ENCODE results near the gene RAP1GAP2. TPM values are rescaled to one million over a fixed set of nuclear protein-coding genes. Genes with fewer than 3 reads are reported as not detected.
"Not testable (repeated sequence)": the region's sequence is repeated elsewhere in the genome, so short reads cannot be mapped to it uniquely, and the experiment has no call there.

RAP1GAP2 gene
- total RNA-seq, 2 experiments from 2014 or later, result 0.64 to 0.86 TPM

GRCh38 chr17:2996810-2997670, 200.8 kb downstream of the RAP1GAP2 start:
- ChIA-PET CTCF (no interaction called here), POLR2A (no interaction called here)
- intact Hi-C loops (cut with DNase I, micrococcal nuclease), result no loop called here
- no peak overlapping the region for H3K4me3 Mint-ChIP-seq
- H3K27ac Mint-ChIP-seq, result no peak overlapping the region
- ATAC-seq, result no peak
- no peaks in the 10 kb centered on the region for H3K9me3 Mint-ChIP-seq (ENCODE audit: low read depth)
- no peak for DNase-seq
- no peaks in the 10 kb centered on the region for H3K36me3 Mint-ChIP-seq (ENCODE audit: low read depth)
- no peaks in the 10 kb centered on the region for H3K27me3 Mint-ChIP-seq
- no peaks in the 10 kb centered on the region for H3K4me1 Mint-ChIP-seq

- H3K27ac Mint-ChIP-seq; H3K27me3 Mint-ChIP-seq; POLR2A ChIA-PET; ATAC-seq; intact Hi-C loops (cut with DNase I, micrococcal nuclease); H3K9me3 Mint-ChIP-seq (ENCODE audit: low read depth); H3K4me3 Mint-ChIP-seq; DNase-seq; H3K36me3 Mint-ChIP-seq (ENCODE audit: low read depth); CTCF ChIA-PET: not testable (repeated sequence)
- peaks cover 11% of the 10 kb centered on the region for H3K4me1 Mint-ChIP-seq
Observed at GRCh38 chr17:2998469-2998901, 202.2 kb downstream of the RAP1GAP2 start.

- H3K4me3 Mint-ChIP-seq, result no peak overlapping the region
- peak overlapping the region; percentile 9 for H3K27ac Mint-ChIP-seq
- CTCF ChIA-PET, result interaction anchor here (1.1 kb wide), 1 partner anchor 188 kb away, joined by 3 read pairs; no protein-coding TSS in a partner anchor
- peaks cover 25% of the 10 kb centered on the region for H3K4me1 Mint-ChIP-seq
- no peaks in the 10 kb centered on the region for H3K36me3 Mint-ChIP-seq (ENCODE audit: low read depth)
- H3K9me3 Mint-ChIP-seq (ENCODE audit: low read depth), result no peaks in the 10 kb centered on the region
- ATAC-seq (no peak), DNase-seq (no peak)
- POLR2A ChIA-PET, result no interaction called here
- H3K27me3 Mint-ChIP-seq, result no peaks in the 10 kb centered on the region
- intact Hi-C loops (cut with DNase I, micrococcal nuclease), result no loop called here
Observed at GRCh38 chr17:3002538-3003295, 206.5 kb downstream of the RAP1GAP2 start.

- intact Hi-C loops (cut with DNase I, micrococcal nuclease), result no loop called here
- H3K27ac Mint-ChIP-seq, result peak overlapping the region; percentile 42
- no peak for DNase-seq
- H3K36me3 Mint-ChIP-seq (ENCODE audit: low read depth), result no peaks in the 10 kb centered on the region
- no peaks in the 10 kb centered on the region for H3K27me3 Mint-ChIP-seq
- no peak for ATAC-seq
- H3K9me3 Mint-ChIP-seq (ENCODE audit: low read depth), result no peaks in the 10 kb centered on the region
- ChIA-PET POLR2A (no interaction called here), CTCF (interaction anchor here (0.6 to 1.1 kb wide), 3 partner anchors 155 to 189 kb away, joined by 3 to 4 read pairs (median 3); no protein-coding TSS in a partner anchor)
- H3K4me1 Mint-ChIP-seq, result peaks cover 25% of the 10 kb centered on the region
- peak overlapping the region; percentile 40 for H3K4me3 Mint-ChIP-seq
Observed at GRCh38 chr17:3003296-3004149, 207.3 kb downstream of the RAP1GAP2 start.

- intact Hi-C loops (cut with DNase I, micrococcal nuclease), result no loop called here
- DNase-seq, result peak; percentile 81
- ChIA-PET POLR2A (no interaction called here), CTCF (interaction anchor here (0.6 to 1.1 kb wide), 2 partner anchors 156 to 176 kb away, joined by 3 to 4 read pairs; no protein-coding TSS in a partner anchor)
- Mint-ChIP-seq H3K27me3 (no peaks in the 10 kb centered on the region), H3K4me3 (peak overlapping the region; percentile 40), H3K27ac (peak overlapping the region; percentile 42), H3K36me3 (ENCODE audit: low read depth) (no peaks in the 10 kb centered on the region), H3K9me3 (ENCODE audit: low read depth) (no peaks in the 10 kb centered on the region), H3K4me1 (peaks cover 25% of the 10 kb centered on the region)
- ATAC-seq, result peak; percentile 77
Observed at GRCh38 chr17:3004150-3004801, 208.0 kb downstream of the RAP1GAP2 start.

- CTCF ChIA-PET, result no interaction called here
- Mint-ChIP-seq H3K36me3 (ENCODE audit: low read depth) (no peaks in the 10 kb centered on the region), H3K4me1 (peaks cover 25% of the 10 kb centered on the region), H3K4me3 (no peak overlapping the region), H3K27ac (no peak overlapping the region), H3K9me3 (ENCODE audit: low read depth) (no peaks in the 10 kb centered on the region), H3K27me3 (no peaks in the 10 kb centered on the region)
- DNase-seq (no peak), ATAC-seq (no peak)
- intact Hi-C loops (cut with DNase I, micrococcal nuclease), result no loop called here
- POLR2A ChIA-PET, result no interaction called here
Observed at GRCh38 chr17:3004925-3005324, 208.7 kb downstream of the RAP1GAP2 start.

- CTCF ChIA-PET, result interaction anchor here (0.6 to 0.8 kb wide), 2 partner anchors 299 to 987 kb away, joined by 3 read pairs; no protein-coding TSS in a partner anchor
- Mint-ChIP-seq H3K4me3 (no peak overlapping the region), H3K27ac (no peak overlapping the region), H3K4me1 (peaks cover 25% of the 10 kb centered on the region), H3K27me3 (no peaks in the 10 kb centered on the region), H3K9me3 (ENCODE audit: low read depth) (no peaks in the 10 kb centered on the region), H3K36me3 (ENCODE audit: low read depth) (no peaks in the 10 kb centered on the region)
- POLR2A ChIA-PET, result no interaction called here
- intact Hi-C loops (cut with DNase I, micrococcal nuclease), result no loop called here
- no peak for ATAC-seq
- DNase-seq, result no peak
Observed at GRCh38 chr17:3005696-3006095, 209.5 kb downstream of the RAP1GAP2 start.

- CTCF ChIA-PET, result interaction anchor here (1.5 kb wide), 1 partner anchor 179 kb away, joined by 7 read pairs; no protein-coding TSS in a partner anchor
- POLR2A ChIA-PET, result no interaction called here
- DNase-seq (no peak), ATAC-seq (no peak)
- H3K27me3 Mint-ChIP-seq, result no peaks in the 10 kb centered on the region
- no peaks in the 10 kb centered on the region for H3K36me3 Mint-ChIP-seq (ENCODE audit: low read depth)
- no peak overlapping the region for H3K4me3 Mint-ChIP-seq
- no peak overlapping the region for H3K27ac Mint-ChIP-seq
- peaks cover 25% of the 10 kb centered on the region for H3K4me1 Mint-ChIP-seq
- intact Hi-C loops (cut with DNase I, micrococcal nuclease), result no loop called here
- H3K9me3 Mint-ChIP-seq (ENCODE audit: low read depth), result no peaks in the 10 kb centered on the region
Observed at GRCh38 chr17:3006801-3007200, 210.6 kb downstream of the RAP1GAP2 start.

GRCh38 chr17:3007651-3008121, 211.4 kb downstream of the RAP1GAP2 start:
- H3K27me3 Mint-ChIP-seq, result no peaks in the 10 kb centered on the region

GRCh38 chr17:3008336-3009288, 212.4 kb downstream of the RAP1GAP2 start:
- POLR2A ChIA-PET, result no interaction called here
- H3K27me3 Mint-ChIP-seq, result no peaks in the 10 kb centered on the region
- no peaks in the 10 kb centered on the region for H3K9me3 Mint-ChIP-seq (ENCODE audit: low read depth)
- DNase-seq (no peak), ATAC-seq (no peak)
- H3K4me3 Mint-ChIP-seq, result no peak overlapping the region
- intact Hi-C loops (cut with DNase I, micrococcal nuclease), result no loop called here
- H3K4me1 Mint-ChIP-seq, result peaks cover 13% of the 10 kb centered on the region
- CTCF ChIA-PET, result interaction anchor here (0.6 to 1.5 kb wide), 3 partner anchors 9 to 147 kb away, joined by 3 read pairs; no protein-coding TSS in a partner anchor
- no peaks in the 10 kb centered on the region for H3K36me3 Mint-ChIP-seq (ENCODE audit: low read depth)
- H3K27ac Mint-ChIP-seq, result no peak overlapping the region

More at GRCh38 chr17:3007651-3008121, 211.4 kb downstream of the RAP1GAP2 start:
- Mint-ChIP-seq H3K4me3 (no peak overlapping the region), H3K27ac (no peak overlapping the region), H3K4me1 (peaks cover 22% of the 10 kb centered on the region), H3K36me3 (ENCODE audit: low read depth) (no peaks in the 10 kb centered on the region), H3K9me3 (ENCODE audit: low read depth) (no peaks in the 10 kb centered on the region)
- POLR2A ChIA-PET, result no interaction called here
- CTCF ChIA-PET, result interaction anchor here (0.7 to 1.5 kb wide), 2 partner anchors 180 to 183 kb away, joined by 3 to 7 read pairs; no protein-coding TSS in a partner anchor
- DNase-seq, result no peak
- intact Hi-C loops (cut with DNase I, micrococcal nuclease), result no loop called here
- no peak for ATAC-seq

All from activated CD4-positive, alpha-beta T cell treated with anti-CD3 and anti-CD28 coated beads for 36 hours (primary cell).